HepG2 (cell line): ENCODE data around the gene NPTX2. TPM values are rescaled to one million over a fixed set of nuclear protein-coding genes. Genes with fewer than 3 reads are reported as not detected.

Source experiments
- ATAC-seq: fragments of 200-7000 bp; cut with Tn5 transposase; 3 replicates; pipeline ENCODE4 v1.9.1; 2020; ENCODE audit warnings: mild to moderate bottlenecking, moderate library complexity
- BruUV-seq: library from RNA; stranded (reverse); fragments of 400-500 nt; replicated peaks from 2 replicates; lab custom pipeline; 2021; lab: Mats Ljungman, UMichigan
- CTCF ChIA-PET: fragments of 300-600 bp; formaldehyde crosslinking; extraction: SDS; loops from one replicate; lab custom pipeline; 2021; ENCODE audit warnings: low total read pairs, inconsistent platforms, low intra/inter-chr PET ratio; lab: Yijun Ruan, JAX
- POLR2A ChIA-PET: fragments of 350-600 bp; sonication (Branson Sonifier 250); formaldehyde crosslinking; loops from one replicate; lab custom pipeline; 2020; ENCODE audit warnings: antibody characterized with exemption, inconsistent platforms; lab: Yijun Ruan, JAX
- DNase-seq: peaks from one replicate; pipeline ENCODE4 v3.0.0-alpha.2; 2015; ENCODE audit warnings: low spot score
- FAIRE-seq: peaks from 3 replicates; lab custom pipeline; 2011; peaks lifted over from hg19 to GRCh38; lab: Jason Lieb, UNC
- H2AFZ ChIP-seq: one replicate; pipeline ENCODE4 v1.6.1; 2011; ENCODE audit warnings: low read length, inconsistent platforms
- H3K27ac ChIP-seq: fragments of 300-600 bp; 3 replicates; pipeline ENCODE4 v1.8.0; 2011; ENCODE audit warnings: mixed run types, mild to moderate bottlenecking, mixed read lengths, low read length, inconsistent platforms; ENCODE audit not compliant: insufficient read depth; ENCODE audit errors: extremely low read length
- H3K27me3 ChIP-seq, 2 experiments: fragments of 200-600 bp in 1 of 2; 2 replicates in 1 of 2; 3 replicates in 1 of 2; pipeline versions ENCODE4 v1.6.0 to v1.8.0; 2011; ENCODE audit warnings: low read length in 2 of 2, mild to moderate bottlenecking in 2 of 2, moderate library complexity in 2 of 2, inconsistent platforms in 1 of 2; ENCODE audit not compliant: insufficient read depth in 2 of 2, control insufficient read depth in 1 of 2
- H3K36me3 ChIP-seq, 2 experiments: fragments of 200-600 bp in 1 of 2; replicated peaks in 1 of 2; 2 replicates in 1 of 2; 3 replicates in 1 of 2; pipeline versions ENCODE4 v1.5.1 to v1.8.0; 2011; ENCODE audit warnings: low read length in 2 of 2, inconsistent platforms in 1 of 2; ENCODE audit not compliant: insufficient read depth in 2 of 2, control insufficient read depth in 1 of 2
- H3K4me1 ChIP-seq: 2 replicates; pipeline ENCODE4 v1.5.1; 2012; ENCODE audit warnings: low read length, inconsistent platforms; ENCODE audit not compliant: insufficient read depth
- H3K4me2 ChIP-seq: 2 replicates; pipeline ENCODE4 v1.6.0; 2011; ENCODE audit warnings: low read depth, low read length, inconsistent platforms
- H3K4me3 ChIP-seq, 3 experiments: fragments of 200-600 bp in 1 of 3; sonication (generic), shearing (Covaris generic) in 1 of 3; replicated peaks in 1 of 3; 2 replicates each; pipeline ENCODE4 v1.5.1; 2011 to 2016; ENCODE audit warnings: low read length in 3 of 3, inconsistent platforms in 2 of 3, low read depth in 2 of 3, mild to moderate bottlenecking in 2 of 3, control low read depth in 1 of 3, mixed read lengths in 1 of 3; ENCODE audit not compliant: insufficient read depth in 1 of 3
- H3K79me2 ChIP-seq: one replicate; pipeline ENCODE4 v1.6.1; 2011; ENCODE audit warnings: low read length, inconsistent platforms; ENCODE audit not compliant: insufficient read depth
- H3K9ac ChIP-seq: 2 replicates; pipeline ENCODE4 v1.6.0; 2011; ENCODE audit warnings: mild to moderate bottlenecking, low read depth, low read length, inconsistent platforms; ENCODE audit not compliant: insufficient read depth
- H3K9me3 ChIP-seq: 2 replicates; pipeline ENCODE4 v1.5.1; 2012; ENCODE audit warnings: mild to moderate bottlenecking, low read length
- H4K20me1 ChIP-seq: 2 replicates; pipeline ENCODE4 v1.6.0; 2011; ENCODE audit warnings: inconsistent platforms, mild to moderate bottlenecking, low read length, moderate library complexity; ENCODE audit not compliant: insufficient read depth
- ZNF333 ChIP-seq: sonication (generic); formaldehyde crosslinking; IDR thresholded peaks from 2 replicates; pipeline ENCODE4 v1.4.0; 2020; ENCODE audit warnings: mild to moderate bottlenecking, missing genetic modification reagents, borderline replicate concordance
- WGBS: methylation state at CpG from one replicate; pipeline ENCODE4 v1.1.6; 2017; ENCODE audit warnings: low lambda C conversion rate; 5-methylcytosine and 5-hydroxymethylcytosine counted together
- in situ Hi-C: cut with HindIII; loops from 2 replicates; pipeline ENCODE4 v1.10.0; 2017; ENCODE audit warnings: low pct_unique_long_range_greater_than_20kb; ENCODE audit not compliant: extremely low pct_ligation_motif_present
- intact Hi-C: fragments of 100-400 bp; cut with micrococcal nuclease; formaldehyde crosslinking; loops from one replicate; pipeline ENCODE4 v1.10.0; 2022; ENCODE audit not compliant: unreplicated experiment
- polyA plus RNA-seq, 8 experiments: library from polyadenylated mRNA; depleted of rRNA in 3 of 8; stranded (reverse) in 7 of 8; unstranded in 1 of 8; fragments of >200 nt; fragmentation: Illumina TruSeq in 4 of 8; extraction: Trizol in 4 of 8; gene quantifications; 2 replicates each; pipeline versions ENCODE4 v1.2.1 to v1.2.3, GENCODE V29; 2011 to 2016; ENCODE audit warnings: low read depth in 4 of 8, missing spikeins in 1 of 8, mixed read lengths in 1 of 8; ENCODE audit not compliant: insufficient read depth in 1 of 8
- total RNA-seq, 5 experiments: library from RNA; depleted of rRNA; stranded (reverse); fragments of >200 nt; fragmentation: Illumina TruSeq; extraction: Trizol; gene quantifications; 2 replicates each; pipeline ENCODE4 v1.2.3, GENCODE V29; 2016; ENCODE audit warnings: low read depth in 1 of 5
- TF ChIP-seq, protein P1 (sequence below): sonication (generic); formaldehyde crosslinking; IDR thresholded peaks from 2 replicates; pipeline ENCODE4 v1.5.0; 2020; ENCODE audit warnings: missing genetic modification reagents
- TF ChIP-seq, protein P2 (sequence below): sonication (generic); formaldehyde crosslinking; IDR thresholded peaks from 2 replicates; pipeline ENCODE4 v1.9.0; 2021; ENCODE audit warnings: missing genetic modification reagents, mild to moderate bottlenecking, borderline replicate concordance

The NPTX2 gene
- total and polyA plus RNA-seq, 2 of the 13 experiments (the other 11 are each of a cell fraction or from before 2014, with no cell fraction given): not detected

DNA sequence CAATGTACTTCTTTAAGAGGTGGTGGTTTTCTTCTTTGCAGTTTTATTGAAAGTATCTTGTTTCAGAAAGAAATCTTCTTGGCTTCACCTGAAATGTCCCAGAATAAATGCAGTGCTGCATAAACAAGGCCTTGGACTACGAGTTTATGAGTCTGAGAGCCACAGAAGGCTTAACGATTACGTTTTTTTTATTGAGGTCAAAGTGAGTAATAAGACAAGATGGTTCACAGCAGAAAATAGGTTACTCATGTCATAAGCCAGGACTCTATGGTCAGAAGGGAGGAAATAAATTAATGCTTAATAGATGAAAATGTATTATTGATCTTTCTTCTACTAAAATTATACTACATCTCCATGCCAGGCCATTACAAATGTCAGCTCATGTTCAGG, 13.7 kb upstream of the NPTX2 start:
- CTCF ChIA-PET: no interaction called here
- in situ Hi-C loops (no loop called here), intact Hi-C loops (no loop called here)
- Histone ChIP-seq H3K27ac (no peak overlapping the region), H3K9me3 (no peaks in the 10 kb centered on the region), H3K79me2 (no peaks in the 10 kb centered on the region), H3K4me1 (no peaks in the 10 kb centered on the region), H3K4me3 (no peak overlapping the region), H3K9ac (no peak overlapping the region), H3K27me3 (peaks cover 0 to 22% of the 10 kb centered on the region in 2 experiments; a peak in 2 of 5 replicates), H3K4me2 (no peak overlapping the region), H3K36me3 (no peaks in the 10 kb centered on the region), H2AFZ (no peak overlapping the region), H4K20me1 (no peaks in the 10 kb centered on the region)
- DNase-seq (no peak), ATAC-seq (no peak), FAIRE-seq (no peak)
- TF ChIP-seq, protein P1, sequence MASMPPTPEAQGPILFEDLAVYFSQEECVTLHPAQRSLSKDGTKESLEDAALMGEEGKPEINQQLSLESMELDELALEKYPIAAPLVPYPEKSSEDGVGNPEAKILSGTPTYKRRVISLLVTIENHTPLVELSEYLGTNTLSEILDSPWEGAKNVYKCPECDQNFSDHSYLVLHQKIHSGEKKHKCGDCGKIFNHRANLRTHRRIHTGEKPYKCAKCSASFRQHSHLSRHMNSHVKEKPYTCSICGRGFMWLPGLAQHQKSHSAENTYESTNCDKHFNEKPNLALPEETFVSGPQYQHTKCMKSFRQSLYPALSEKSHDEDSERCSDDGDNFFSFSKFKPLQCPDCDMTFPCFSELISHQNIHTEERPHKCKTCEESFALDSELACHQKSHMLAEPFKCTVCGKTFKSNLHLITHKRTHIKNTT (CRISPR knock-in tag): no peak
- no peak for TF ChIP-seq ZNF333 (CRISPR knock-in tag)
- TF ChIP-seq, protein P2, sequence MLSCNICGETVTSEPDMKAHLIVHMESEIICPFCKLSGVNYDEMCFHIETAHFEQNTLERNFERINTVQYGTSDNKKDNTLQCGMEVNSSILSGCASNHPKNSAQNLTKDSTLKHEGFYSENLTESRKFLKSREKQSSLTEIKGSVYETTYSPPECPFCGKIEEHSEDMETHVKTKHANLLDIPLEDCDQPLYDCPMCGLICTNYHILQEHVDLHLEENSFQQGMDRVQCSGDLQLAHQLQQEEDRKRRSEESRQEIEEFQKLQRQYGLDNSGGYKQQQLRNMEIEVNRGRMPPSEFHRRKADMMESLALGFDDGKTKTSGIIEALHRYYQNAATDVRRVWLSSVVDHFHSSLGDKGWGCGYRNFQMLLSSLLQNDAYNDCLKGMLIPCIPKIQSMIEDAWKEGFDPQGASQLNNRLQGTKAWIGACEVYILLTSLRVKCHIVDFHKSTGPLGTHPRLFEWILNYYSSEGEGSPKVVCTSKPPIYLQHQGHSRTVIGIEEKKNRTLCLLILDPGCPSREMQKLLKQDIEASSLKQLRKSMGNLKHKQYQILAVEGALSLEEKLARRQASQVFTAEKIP: no peak
- POLR2A ChIA-PET: no interaction called here
- BruUV-seq: no TSS peak
- WGBS: 0% methylated on average over 3 of the region's 3 CpGs
